NCI-H2081 treated with DMSO at 0.1 percent for 48 hours (cell line): ENCODE measurements around the gene SUPT5H.
"Not testable (repeated sequence)": the region's sequence is repeated elsewhere in the genome, so short reads cannot be mapped to it uniquely, and the experiment has no call there.

ENCODE experiments used
- DNase-seq: peaks from one replicate; lab custom pipeline; 2025; lab: John Stamatoyannopoulos, UW

SUPT5H gene

GRCh38 chr19:39465956-39466747 lies 20.8 kb downstream of the SUPT5H start:
- no peak for DNase-seq

DNA sequence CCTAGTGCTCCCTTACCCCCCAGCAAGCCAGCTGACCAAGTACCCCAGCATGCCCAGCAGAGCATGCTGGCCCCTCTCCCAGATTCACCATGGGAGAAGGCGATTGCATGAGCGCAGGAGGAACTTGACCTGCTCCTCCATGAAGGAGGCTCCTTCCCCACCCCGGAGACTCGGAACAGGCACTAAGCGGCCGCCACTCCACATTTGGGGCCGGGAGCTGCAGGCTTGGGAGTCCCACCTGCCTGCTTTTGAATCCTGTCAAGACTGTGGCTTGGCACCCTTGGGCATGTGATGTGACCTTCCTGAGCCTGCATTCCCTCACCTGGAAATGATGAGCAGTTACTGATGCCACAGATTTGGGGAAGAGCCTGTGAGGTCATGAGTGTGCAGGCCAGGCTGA lies 22.6 kb downstream of the SUPT5H start:
- DNase-seq, result no peak

- no peak for DNase-seq
Observed at GRCh38 chr19:39469036-39469435, 23.7 kb downstream of the SUPT5H start.

GRCh38 chr19:39469567-39469966 lies 24.2 kb downstream of the SUPT5H start:
- DNase-seq, result no peak

DNA sequence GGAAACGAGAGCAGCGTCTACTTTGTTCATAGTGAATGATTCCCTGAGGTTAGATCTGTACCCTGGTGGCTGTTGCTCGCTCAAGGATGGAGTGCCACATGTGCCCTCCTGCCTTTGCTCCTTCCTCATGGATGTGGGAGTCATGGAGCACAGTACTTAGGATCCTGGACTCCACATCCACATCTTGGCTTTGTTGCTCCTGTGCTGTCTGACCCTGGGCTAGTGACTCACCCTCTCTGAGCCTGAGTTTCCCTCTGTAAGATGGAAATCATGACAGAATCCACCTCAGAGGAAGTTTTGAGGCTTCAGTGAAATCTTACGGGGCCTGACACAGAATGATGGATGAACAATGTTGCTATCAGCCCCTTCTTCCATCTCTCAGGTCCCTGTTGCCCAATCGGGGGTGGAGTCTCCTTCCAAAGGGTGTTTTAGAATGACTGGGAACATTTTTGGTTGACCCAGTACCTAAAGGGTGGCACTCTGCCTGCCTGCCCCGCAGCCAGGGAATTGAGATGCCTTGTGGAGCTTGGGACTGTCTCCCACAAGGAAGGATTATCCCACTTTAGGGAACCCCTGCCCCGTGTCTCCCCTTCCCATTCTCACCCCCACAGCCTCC lies 25.4 kb downstream of the SUPT5H start:
- DNase-seq, result no peak

DNA sequence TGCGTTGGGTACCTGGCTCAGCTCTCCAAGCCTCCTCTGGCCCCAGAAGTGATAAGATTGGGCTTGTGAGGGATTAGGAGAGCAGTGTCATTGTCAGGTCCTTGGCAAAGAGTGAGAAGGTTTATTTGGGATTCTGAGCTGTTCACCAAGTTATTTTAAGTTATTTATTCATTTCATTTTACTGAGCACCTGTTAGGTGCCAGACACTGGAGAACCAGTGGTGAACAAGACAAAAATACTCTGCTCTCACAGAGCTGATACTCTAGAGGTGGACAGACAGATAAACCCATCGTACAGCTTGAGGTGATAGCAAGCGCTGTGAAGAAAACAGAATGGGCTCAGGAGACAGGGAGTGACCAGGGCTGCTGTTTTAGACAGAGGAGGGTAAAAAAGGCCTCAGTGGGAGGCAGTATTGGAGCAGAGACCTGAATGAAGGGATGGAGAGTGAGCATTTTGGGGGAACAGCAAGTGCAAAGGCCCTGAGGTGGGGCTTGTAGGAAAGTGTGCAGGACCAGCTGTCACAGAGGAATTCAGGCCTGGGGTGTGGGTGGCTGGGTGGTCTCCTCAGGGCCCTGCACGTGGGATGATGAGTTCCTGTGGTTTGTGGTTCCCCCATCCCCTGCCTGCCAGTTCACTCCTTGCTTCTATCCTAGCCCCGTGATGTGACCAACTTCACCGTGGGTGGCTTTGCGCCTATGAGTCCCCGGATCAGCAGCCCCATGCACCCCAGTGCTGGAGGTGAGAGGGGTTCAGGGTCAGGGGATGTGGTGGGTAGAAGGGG lies 26.6 kb downstream of the SUPT5H start:
- no peak for DNase-seq

DNA sequence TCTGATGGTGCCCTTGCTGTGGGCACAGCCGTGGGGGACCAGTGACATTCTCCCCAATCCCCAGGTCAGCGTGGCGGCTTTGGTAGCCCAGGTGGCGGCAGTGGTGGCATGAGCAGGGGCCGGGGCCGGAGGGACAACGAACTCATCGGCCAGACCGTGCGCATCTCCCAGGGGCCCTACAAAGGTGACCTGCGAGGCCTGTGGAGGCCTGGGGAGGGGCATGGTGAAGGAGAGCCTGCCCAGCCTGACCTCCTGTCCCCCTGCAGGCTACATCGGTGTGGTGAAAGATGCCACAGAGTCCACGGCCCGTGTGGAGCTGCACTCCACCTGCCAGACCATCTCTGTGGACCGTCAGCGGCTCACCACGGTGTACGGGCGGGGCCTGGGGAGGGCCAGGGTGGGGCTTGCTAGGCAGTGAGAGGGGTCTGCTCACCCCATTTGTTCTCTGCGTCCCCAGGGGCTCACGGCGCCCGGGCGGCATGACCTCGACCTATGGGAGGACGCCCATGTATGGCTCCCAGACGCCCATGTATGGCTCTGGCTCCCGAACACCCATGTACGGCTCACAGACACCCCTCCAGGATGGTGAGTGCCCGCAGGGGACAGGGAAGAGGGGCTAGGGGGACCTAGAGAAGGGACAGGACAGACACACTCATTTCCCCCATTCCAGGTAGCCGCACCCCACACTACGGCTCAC lies 27.5 kb downstream of the SUPT5H start:
- no peak for DNase-seq

DNA sequence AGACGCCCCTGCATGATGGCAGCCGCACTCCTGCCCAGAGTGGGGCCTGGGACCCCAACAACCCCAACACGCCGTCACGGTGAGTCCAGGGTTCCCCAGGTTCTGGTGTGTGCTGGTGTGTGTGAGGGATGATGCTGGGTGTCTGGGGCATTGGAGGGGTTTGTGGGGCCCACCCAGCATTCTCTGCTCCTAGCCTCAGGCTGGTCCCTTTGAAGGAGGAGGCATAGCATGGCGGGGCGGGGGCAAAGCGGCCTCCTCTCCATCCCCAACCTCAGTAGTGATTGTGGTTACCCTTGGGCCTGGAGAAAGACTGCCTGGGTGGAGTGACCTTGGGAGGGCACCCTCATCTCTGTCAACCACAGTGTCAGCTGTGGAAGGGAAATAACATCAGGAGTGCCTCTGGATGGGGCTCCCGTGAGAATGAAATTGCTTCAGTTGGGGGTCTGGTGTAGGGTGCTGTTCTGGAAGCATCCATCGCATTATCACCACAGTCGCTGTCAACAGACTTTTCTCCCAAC lies 28.1 kb downstream of the SUPT5H start:
- no peak for DNase-seq

DNA sequence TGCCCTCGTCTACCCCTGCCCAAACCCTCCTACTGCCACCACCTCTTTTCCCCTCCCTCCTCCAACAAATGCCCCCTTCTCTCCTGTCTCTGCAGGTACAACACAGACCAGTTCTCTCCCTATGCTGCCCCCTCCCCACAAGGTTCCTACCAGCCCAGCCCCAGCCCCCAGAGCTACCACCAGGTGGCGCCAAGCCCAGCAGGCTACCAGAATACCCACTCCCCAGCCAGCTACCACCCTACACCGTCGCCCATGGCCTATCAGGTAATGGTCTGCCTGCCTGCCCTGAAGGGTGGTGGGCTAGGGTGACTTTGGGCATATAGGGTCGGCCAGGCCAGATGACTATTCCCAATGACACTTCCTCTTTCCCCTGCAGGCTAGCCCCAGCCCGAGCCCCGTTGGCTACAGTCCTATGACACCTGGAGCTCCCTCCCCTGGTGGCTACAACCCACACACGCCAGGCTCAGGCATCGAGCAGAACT lies 28.8 kb downstream of the SUPT5H start:
- DNase-seq, result no peak

GRCh38 chr19:39475748-39476147 lies 30.4 kb downstream of the SUPT5H start:
- DNase-seq, result no peak

GRCh38 chr19:39479319-39479801 lies 34.0 kb downstream of the SUPT5H start:
- not testable (repeated sequence) for DNase-seq

DNA sequence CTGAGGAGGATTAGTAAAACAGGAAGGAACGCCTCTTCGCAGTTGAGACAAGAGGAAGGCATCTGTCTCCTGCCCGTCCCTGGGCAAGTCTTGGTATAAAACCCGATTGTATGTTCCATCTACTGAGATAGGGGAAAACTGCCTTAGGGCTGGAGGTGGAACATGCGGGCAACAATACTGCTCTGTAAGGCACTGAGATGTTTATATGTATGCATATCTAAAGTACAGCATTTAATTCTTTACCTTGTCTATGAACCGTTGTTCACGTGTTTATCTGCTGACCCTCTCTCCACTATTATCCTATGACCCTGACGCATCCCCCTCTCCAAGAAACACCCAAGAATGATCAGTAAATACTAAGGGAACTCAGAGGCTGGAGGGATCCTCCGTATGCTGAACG lies 34.5 kb downstream of the SUPT5H start:
- DNase-seq, result no peak

GRCh38 chr19:39480337-39481228 lies 35.2 kb downstream of the SUPT5H start, which contains the start of gene TIMM50:
Gene TIMM50 (plus strand): TSS chr19:39480838. CDS start chr19:39480854, 16 bp downstream.
- DNase-seq, result peak; percentile 58

DNA sequence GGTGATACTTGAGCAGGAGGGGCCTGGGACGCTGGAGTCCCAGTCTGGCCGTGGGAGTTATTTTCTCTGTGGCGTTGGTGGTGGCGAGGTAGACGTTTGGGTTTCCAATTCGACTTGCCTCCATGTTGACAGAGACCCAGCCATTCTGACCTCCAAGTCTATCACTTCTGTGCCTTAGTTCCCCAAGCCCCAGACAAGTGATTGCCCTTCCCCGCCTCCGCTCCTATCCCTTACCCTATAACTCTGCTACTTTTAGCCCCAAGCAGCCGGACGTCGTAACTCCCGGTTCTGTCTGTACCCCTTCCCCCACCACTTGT lies 35.8 kb downstream of the SUPT5H start:
- no peak for DNase-seq

DNA sequence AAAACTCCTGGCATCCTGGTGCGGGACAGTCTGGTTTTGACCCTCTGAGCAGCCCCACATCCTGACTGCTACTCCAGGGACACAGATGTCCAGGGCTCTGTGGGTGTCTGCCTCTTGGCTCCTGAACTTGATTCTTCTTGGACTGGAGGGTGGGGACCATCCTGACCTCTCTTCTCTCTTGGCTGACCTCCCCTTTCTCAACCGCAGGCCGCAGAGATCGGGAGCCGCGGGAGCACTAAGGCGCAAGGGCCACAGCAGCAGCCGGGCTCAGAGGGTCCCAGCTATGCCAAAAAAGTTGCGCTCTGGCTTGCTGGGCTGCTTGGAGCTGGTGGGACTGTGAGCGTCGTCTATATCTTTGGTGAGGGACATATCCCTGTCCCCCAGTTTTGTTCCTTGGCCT lies 36.3 kb downstream of the SUPT5H start:
- no peak for DNase-seq

- no peak for DNase-seq
Observed at GRCh38 chr19:39483141-39483540, 37.8 kb downstream of the SUPT5H start.

- no peak for DNase-seq
Observed at GRCh38 chr19:39489756-39490155, 44.4 kb downstream of the SUPT5H start.

DNA sequence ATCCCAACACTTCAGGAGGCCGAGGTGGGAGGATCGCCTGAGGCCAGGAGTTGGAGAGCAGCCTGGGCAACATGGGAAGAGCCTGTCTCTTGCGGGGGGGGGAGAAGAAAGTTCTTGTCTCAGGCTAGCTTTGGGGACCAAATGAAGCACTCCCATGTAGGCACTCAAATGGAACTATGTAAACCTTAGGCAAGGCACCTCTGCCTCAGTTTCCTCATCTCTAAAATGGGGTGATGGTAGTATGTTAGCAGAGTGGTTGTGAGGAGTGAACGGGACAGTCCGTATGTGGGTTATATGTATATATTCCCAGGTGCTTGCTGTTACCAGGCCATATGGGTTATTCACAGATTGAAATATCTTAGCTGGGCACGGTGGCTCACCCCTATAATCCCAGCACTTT lies 46.8 kb downstream of the SUPT5H start:
- DNase-seq, result no peak

DNA sequence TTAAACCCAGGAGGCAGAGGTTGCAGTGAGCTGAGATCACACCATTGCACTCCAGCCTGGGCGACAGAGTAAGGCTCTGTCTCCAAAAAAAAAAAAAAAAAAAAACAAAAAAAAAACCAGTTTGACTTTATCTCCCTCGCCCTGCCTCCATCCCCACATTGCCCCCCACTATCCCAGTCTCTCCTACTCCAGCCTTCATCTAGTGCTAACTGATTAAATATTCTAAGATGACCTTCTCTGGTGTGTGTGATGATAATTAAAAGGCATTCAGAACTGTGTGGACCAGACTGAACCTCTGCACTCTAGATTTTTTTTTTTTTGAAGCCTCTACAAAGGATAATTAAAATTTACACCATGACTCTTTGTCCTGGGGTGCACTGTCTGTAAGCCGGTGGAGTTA lies 47.4 kb downstream of the SUPT5H start:
- DNase-seq, result no peak

- DNase-seq, result no peak
Observed at GRCh38 chr19:39494661-39495060, 49.3 kb downstream of the SUPT5H start.

- no peak for DNase-seq
Observed at GRCh38 chr19:39496063-39496462, 50.7 kb downstream of the SUPT5H start.
